Measurements from ENCODE around the gene SMARCAD1.
A peak's percentile ranks its signal among the peaks of the same experiment; 100 is the strongest.

Gene SMARCAD1, protein sequence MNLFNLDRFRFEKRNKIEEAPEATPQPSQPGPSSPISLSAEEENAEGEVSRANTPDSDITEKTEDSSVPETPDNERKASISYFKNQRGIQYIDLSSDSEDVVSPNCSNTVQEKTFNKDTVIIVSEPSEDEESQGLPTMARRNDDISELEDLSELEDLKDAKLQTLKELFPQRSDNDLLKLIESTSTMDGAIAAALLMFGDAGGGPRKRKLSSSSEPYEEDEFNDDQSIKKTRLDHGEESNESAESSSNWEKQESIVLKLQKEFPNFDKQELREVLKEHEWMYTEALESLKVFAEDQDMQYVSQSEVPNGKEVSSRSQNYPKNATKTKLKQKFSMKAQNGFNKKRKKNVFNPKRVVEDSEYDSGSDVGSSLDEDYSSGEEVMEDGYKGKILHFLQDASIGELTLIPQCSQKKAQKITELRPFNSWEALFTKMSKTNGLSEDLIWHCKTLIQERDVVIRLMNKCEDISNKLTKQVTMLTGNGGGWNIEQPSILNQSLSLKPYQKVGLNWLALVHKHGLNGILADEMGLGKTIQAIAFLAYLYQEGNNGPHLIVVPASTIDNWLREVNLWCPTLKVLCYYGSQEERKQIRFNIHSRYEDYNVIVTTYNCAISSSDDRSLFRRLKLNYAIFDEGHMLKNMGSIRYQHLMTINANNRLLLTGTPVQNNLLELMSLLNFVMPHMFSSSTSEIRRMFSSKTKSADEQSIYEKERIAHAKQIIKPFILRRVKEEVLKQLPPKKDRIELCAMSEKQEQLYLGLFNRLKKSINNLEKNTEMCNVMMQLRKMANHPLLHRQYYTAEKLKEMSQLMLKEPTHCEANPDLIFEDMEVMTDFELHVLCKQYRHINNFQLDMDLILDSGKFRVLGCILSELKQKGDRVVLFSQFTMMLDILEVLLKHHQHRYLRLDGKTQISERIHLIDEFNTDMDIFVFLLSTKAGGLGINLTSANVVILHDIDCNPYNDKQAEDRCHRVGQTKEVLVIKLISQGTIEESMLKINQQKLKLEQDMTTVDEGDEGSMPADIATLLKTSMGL

DNA sequence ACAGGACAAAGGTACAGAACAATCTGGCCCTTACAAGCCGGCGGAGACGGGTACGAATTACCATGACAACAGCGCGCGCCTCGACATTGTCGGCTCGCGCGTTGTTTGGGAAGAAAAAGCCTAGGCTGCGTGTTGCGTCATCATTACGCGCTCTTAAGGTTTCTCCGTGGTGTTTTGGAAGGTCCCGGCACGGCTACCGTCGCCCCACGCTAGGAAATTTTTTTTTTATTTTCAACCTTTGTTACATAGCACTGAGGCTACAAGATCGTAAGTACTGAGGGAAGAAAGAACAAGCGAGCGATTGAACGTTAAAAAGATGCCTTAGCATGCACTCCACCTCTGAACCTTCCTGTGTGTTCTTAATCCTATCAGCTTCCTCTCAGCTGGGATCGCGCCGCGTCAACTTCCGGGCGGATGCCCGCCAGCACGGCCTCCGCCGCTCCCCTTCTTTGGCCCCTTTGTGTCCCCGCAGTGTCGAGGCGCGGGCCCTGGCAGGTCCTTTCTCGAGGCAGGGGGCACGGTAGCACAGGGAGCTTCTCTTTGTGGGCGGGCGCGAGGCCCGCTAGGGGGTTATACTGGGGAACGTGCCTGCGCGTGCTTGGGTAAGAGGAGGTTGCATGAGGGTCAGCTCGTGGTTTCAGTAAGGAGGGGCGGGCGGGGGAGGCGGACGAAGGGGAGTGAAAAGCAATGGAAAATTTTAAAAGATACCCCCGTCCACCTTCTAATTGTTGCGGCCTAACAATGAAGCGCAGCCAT lies at the start of gene SMARCAD1:
Gene SMARCAD1 (plus strand): TSS at position 397 of the 756 bp plus-strand sequence. CDS start 530 bp downstream, outside the sequence.
- DNase-seq (ENCODE audit: low read depth in 2 of 2), result peak; percentile 87 to 88

DNA sequence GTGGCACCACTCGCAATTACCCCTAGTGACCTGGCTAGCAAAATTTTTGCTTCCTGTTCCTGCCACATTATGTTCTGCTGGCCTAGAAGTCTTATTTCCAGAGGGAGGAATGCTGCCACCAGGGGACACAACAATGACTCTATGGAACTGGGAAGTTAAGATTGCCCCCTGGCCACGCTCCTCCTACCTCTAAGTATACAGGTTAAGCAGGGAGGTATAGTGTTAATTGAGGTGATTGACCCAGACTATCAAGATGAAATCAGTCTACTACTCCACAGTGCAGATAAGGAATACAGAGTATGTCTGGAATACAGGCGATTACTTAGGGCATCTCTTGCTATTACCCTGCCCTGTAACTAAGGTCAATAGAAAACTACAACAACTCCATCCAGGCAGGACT lies 48.8 kb upstream of the SMARCAD1 start:
- no peak for DNase-seq (ENCODE audit: low read depth in 2 of 2)

DNA sequence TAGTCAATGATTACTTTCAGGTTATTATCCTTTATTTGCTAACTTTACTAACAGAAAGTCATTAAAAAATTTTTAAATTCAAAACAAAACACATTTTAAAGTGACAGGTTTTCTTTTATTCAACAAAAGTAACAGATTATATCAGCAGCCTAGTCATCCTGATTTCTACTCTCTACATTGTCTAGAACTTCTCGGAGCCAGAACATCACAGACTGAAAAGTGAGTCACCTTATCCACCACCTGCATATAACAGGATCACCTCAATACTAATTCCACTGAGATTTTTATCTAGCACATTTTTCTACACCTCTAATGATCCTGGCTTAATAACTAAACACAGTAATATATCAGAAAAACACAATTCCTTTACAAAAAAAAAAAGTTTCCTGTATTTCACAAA lies 47.9 kb upstream of the SMARCAD1 start:
- no peak for DNase-seq (ENCODE audit: low read depth in 2 of 2)

DNA sequence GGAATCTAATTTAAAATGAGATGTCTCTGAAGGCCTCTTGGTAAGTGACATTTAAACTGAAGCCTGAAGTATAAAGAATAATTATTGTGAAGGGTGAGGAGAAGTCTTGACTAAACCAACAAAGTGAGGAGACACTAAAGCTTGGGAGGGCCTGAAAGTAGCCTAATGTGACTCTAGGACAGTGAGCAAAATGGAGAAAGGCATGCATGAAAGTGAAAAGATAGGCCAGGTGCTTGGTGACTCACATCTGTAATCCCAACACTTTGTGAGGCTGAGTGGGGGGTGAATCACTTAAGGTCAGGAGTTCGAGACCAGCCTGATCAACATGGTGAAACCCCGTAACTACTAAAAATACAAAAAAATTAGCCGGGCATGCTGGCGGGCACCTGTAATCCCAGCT lies 46.9 kb upstream of the SMARCAD1 start:
- DNase-seq (ENCODE audit: low read depth in 2 of 2), result no peak

DNA sequence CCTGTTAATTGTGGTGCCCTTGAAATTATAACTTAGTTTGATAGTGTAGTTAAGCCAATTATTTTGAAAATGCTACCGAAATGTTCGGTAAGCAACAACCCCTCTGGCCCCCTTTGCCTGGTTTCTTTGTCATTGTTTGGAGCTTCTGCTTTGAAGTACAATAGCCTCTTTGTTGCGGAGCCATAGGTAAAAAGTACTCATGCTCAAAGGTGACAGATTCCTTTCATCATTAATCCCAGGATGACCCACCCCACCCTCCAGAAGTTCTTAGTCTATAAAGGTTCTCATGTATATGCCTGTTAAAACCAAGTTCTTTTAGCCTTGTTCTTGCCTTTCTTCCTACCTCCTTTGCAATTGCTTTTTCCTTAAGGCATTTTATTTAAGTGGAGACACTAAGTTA lies 42.4 kb upstream of the SMARCAD1 start:
- no peak for DNase-seq (ENCODE audit: low read depth in 2 of 2)

DNA sequence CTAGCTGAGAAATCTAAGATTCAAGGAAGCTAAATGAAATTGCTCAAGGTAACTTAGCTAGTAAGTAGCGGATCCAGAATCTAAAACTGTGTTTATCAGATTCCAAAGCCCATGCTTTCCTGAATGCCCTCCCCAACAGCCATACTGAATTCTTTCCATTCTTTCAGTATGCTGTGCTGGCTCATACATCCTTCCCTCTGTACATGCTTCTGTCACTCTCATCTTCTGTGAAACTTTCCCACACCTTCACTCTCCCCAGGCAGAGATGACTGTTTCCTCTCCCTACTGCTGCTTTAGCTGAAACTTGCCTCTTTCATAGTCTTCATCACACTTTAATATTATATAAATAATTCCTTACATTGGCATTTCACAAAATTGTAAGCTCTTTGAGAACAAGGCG lies 39.3 kb upstream of the SMARCAD1 start:
- DNase-seq (ENCODE audit: low read depth in 2 of 2), result no peak

DNA sequence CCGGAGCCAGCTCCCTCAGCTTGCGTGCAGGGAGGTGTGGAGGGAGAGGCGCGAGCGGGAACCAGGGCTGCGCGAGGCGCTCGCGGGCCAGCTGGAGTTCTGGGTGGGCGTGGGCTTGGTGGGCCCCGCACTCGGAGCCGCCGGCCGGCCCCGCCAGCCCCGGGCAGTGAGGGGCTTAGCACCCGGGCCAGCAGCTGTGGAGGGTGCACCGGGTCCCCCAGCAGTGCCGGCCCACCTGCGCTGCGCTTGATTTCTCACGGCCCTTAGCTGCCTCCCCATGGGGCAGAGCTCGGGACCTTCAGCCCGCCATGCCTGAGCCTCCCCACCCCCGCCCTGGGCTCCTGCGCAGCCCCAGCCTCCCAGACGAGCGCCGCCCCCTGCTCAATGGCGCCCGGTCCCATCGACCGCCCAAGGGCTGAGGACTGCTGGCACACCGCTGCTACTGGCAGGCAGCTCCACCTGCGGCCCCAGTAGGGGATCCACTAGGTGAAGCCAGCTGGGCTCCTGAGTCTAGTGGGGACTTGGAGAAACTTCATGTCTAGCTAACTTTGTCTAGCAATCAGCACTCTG lies 37.8 kb upstream of the SMARCAD1 start:
- DNase-seq (ENCODE audit: low read depth in 2 of 2), result no peak

DNA sequence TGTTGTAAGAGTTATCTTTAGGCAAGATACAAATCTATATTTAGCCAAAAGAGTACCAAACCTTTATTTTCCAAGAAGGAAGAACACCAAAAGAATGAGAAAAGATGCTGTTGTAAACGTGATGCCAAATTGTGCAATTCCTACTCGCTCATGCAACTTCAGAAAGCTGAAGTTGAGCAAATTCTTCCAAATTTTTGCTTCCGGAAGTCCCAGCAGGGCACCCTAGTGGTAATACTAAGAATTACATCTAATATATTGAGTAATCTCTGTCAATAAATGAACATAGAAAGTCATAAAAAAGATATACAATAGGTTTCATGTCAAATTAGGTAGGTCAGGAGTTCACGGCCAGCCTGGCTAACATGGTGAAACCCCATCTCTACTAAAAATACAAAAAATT lies 36.0 kb upstream of the SMARCAD1 start:
- DNase-seq (ENCODE audit: low read depth in 2 of 2), result no peak

DNA sequence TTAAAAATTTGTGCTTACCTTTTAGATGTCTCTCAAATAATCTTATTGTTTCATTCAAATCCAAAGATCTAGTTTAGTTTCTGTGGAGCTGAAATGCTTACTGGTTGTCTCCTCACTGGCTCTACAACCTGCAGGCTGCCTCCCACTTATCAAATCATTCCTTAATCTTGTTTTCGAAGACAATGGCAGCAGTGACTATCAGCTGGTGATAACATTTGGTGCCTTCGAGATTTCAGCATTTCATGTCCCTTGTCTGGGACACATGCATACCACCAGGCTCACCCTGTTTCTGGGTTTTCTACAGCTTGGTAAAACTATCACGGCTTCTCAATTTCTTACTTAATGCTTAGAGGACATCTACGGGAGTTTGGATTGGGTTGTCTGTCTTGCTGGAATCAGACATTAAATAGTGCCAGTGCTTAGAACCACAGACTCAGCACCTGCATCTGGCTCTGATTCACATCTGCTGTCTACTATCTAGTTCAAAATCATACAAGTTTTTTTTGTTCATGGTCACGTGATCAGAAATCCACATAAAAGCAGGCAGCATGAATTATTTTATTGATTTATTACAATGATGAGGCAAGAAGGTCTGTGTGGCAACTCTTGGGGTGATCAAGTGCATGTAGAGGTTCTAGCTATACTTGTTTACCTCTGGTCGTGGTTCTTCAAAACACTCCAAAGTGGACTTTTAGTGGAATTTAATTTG lies 32.0 kb upstream of the SMARCAD1 start:
- DNase-seq (ENCODE audit: low read depth in 2 of 2), result no peak

DNA sequence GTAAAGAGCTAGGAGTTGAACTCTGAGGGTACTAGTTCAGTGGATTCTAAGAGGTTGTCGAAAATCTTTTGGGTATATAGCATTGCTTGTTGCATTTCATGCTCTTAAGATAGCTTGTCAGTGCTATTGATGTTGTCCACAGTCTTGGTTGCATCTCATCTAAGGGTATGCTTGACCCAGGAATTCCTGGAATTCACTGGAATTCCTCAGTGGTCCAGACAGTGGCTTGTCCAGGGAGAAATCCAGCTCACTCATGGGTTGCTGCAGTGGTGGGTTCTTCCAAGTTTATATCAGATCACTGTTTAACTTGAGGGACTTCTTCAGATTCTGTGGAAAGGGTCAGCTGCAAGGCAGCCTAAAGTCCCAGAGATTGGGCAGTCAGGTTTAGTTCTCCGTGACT lies 29.8 kb upstream of the SMARCAD1 start:
- DNase-seq (ENCODE audit: low read depth in 2 of 2), result no peak

DNA sequence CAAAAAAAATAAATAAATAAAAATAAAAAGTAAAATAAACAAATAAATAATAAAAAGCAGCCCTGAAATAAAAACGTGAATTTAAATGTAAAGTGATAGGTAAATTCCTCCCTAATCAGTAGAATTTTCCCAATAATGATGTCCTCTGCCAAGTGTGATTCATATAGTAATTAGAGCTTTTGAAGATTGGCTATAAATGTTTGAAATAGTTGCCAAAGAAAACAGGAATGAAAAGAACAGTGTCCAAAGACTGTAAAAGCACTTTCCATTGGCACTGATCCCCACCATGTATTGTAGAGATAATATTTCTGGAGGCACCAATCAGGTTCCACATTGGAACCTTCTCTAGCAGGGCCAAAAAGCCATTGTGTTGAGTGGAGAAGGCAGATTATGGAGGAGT lies 25.9 kb upstream of the SMARCAD1 start:
- no peak for DNase-seq (ENCODE audit: low read depth in 2 of 2)

DNA sequence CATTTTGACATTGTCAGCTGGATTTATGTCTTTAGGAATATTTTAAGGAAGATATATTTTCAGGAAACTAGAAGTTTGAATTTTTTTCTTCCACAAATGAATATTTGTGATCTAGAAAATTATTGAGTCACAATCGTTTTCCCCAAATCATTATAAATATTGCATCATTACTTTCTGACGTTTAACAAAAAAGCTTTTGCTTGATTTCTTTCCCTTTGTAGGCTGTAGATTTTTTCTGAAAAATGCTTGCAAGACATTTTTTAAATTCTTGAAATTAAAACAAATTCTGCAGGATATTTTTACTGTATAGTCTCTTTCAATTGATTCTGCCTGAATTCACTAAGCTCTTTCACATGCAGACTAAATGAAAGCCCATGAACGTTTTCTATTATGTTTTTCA lies 4.9 kb upstream of the SMARCAD1 start:
- DNase-seq (ENCODE audit: low read depth in 2 of 2), result no peak

DNA sequence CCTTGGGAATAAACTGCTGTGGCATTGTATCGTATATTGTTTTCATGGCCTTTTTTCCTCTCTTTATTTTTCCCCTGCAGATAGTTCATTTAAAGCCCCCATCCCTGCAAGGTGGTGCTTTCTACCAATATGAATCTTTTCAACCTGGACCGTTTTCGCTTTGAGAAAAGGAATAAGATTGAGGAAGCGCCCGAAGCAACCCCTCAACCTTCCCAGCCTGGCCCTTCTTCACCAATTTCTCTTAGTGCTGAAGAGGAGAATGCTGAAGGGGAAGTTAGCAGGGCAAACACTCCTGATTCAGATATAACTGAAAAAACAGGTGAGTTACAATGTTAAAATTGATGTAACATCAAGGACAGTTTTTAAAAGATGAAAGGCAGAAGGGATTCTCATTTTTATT lies 601 bp downstream of the SMARCAD1 start:
- DNase-seq (ENCODE audit: low read depth in 2 of 2), result no peak

DNA sequence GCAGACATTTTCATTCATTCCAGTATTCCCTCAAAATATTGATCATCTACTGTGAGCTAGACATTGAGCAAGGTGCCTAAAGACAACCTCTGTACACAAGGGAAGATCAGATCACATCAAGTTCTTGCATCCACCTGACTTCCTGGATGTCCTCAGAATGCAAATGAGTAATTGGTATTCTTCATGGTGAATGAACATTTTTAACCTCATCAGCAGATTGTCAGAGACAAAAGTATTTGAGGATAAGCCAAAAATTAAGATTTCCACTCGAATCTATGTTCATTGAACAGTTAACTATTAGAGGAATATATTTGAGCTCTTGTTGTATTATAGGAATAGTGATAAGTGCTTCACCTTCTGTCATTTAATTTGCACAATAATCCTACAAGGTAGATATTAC lies 1.3 kb downstream of the SMARCAD1 start:
- no peak for DNase-seq (ENCODE audit: low read depth in 2 of 2)

DNA sequence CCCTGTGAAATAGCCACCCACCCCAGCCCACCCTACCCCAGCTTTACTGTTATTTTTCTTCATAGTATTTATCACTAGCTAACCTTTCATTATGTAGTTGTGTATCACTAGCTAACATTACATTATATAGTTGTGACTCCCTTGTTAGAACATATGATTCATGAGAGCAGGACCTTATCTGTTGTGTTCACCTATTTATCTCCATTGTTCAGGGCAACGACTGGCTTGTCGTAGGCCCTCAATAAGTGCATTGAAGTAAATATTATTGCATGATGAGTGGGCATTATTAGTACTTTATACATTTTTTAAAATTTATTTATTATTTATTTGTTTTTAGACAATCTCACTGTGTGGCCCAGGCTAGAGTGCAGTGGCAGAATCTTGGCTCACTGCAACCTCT lies 4.2 kb downstream of the SMARCAD1 start:
- DNase-seq (ENCODE audit: low read depth in 2 of 2), result no peak

DNA sequence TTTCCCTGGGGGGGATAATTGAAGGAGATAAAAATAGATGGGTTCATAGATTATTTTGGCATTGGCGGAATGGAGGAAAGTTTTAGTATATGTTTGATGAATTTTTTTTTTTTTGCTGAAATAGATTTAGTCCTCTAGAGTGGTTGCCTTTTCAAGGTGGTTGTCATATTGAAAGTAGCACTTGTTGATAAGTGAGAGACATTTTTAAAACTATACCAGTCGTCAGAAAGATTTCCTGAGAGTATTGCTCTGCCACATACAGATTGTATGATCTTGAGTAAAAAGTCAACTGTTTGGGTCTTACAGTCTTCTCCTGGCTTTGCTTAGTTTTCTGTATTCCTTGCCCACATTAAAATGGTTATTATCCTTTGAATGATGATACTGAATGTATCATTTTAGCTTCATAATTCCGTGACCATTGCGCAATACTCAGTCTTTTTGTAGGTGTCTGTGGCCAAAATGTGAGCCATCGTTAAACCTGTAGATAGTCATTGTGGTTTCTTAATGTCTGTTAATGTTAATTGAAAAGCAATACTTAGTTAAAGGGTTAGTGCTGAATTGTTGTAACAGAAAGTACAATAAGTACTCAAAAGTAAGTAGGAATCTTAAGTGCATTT lies 7.1 kb downstream of the SMARCAD1 start:
- DNase-seq (ENCODE audit: low read depth in 2 of 2), result no peak

DNA sequence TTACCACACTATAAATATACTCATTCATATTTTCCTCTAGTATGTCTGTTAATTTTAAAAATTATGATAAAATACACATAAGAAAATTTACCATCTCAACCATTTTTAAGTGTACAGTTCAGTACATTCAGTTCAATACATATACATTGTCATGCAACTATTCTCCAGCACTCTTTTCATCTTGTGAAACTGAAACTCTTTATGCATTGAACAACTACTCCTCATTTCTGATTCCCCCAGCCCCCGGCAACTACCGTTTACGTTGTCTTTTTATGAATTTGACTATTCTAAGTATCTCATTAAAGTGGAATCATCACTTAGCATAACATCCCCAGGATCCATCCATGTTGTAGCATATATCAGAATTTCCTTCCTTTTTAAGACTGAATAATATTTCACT lies 8.7 kb downstream of the SMARCAD1 start:
- no peak for DNase-seq (ENCODE audit: low read depth in 2 of 2)

DNA sequence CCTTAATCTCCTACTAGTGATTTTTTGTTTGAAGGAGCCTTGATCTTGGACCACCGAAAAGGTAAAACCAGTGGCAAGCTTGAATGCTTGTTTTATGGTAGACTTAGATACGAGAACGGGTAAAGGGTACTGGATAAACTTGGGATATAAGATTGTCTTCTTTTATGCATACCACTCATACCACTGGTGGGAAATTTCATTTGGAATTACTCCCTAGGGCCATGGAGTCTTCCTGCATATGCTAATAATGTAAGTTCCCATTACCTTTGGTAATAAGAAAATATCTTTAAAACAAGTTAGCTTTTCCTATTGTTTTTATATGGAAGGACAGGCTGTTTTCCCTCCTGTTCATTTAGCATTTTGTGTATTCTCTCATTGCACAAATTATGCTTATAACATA lies 11.7 kb downstream of the SMARCAD1 start:
- no peak for DNase-seq (ENCODE audit: low read depth in 2 of 2)

DNA sequence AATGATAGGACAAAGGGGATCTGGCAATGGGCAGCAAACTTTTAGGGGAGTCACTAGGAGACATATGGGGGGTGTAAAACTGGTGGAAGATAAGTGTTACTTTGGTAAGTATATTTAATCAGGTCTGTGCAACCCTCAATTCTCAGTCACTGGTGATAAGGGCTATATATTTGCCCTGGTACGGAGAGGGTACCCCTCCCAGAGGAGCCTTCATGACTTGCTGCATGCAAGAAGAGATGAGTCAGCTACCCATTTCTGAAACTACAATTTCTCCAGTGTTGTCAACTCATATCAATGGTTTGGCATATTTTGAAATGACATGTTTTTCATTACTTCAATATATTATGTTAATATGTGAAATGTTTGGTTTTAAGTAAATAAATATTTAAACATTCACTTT lies 14.3 kb downstream of the SMARCAD1 start:
- DNase-seq (ENCODE audit: low read depth in 2 of 2), result no peak

DNA sequence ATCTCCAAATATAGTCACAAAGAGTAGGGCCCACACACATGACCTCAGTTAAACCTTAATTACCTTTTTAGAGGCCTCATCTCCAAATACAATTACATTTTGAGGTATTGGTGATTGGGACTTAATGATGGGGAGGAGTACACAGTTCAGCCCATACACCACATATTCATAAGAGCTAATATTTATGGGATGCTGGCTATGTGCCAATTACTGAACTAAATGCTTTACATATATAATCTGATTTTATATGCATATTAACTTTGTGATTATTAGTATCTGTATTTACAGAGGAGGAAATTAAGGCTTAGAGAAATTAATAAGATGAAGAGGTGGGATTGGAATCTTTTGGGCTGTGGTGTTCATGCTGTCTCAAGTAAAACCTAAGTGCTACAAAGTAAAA lies 17.8 kb downstream of the SMARCAD1 start:
- DNase-seq (ENCODE audit: low read depth in 2 of 2), result no peak

DNA sequence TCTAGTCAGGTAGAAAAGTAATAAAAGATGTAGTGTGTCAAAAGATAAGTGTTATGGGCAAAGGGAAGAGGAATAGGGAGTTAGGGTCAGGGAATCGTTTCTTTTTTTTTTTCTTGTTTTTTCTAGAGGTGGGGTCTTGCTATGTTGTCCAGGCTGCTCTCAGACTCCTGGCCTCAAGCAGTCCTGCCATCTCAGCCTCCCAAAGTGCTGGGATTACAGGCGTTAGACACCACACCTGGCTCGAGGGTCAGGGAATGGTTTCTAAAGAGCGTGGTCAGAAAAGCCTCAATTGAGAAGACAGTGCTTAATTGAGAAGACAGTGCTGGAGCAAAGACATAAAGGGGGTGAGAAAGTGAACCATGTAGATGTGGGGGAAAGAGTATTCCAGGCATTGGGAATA lies 19.1 kb downstream of the SMARCAD1 start:
- DNase-seq (ENCODE audit: low read depth in 2 of 2), result no peak

Measured in fibroblast of skin of left biceps (primary cell).